Nephron (organoid): ENCODE measurements around the gene PEAK1.

Source experiments
- H3K27ac Mint-ChIP-seq, 3 experiments: 2 replicates each; pipeline ENCODE4 v1.8.0; 2020; ENCODE audit warnings: mixed read lengths in 3 of 3, mild to moderate bottlenecking in 2 of 3, moderate library complexity in 1 of 3
- H3K27me3 Mint-ChIP-seq: 2 replicates; pipeline ENCODE4 v1.8.0; 2021; ENCODE audit warnings: low read depth, mild to moderate bottlenecking, moderate library complexity, mixed read lengths
- H3K36me3 Mint-ChIP-seq: 2 replicates; pipeline ENCODE4 v1.8.0; 2020; ENCODE audit warnings: low read depth, mixed read lengths
- H3K4me1 Mint-ChIP-seq: 2 replicates; pipeline ENCODE4 v1.8.0; 2020; ENCODE audit warnings: mixed read lengths
- H3K4me3 Mint-ChIP-seq, 3 experiments: 2 replicates each; pipeline ENCODE4 v1.8.0; 2020; ENCODE audit warnings: mild to moderate bottlenecking in 3 of 3, mixed read lengths in 3 of 3, moderate library complexity in 2 of 3
- H3K9me3 Mint-ChIP-seq: 2 replicates; pipeline ENCODE4 v1.8.0; 2020; ENCODE audit warnings: mixed read lengths
- CTCF ChIP-seq, 3 experiments: fragments of 200-600 bp; sonication (generic); IDR thresholded peaks; one replicate each; pipeline ENCODE4 v1.5.0; 2021; ENCODE audit warnings: antibody characterized with exemption in 3 of 3; ENCODE audit not compliant: unreplicated experiment in 3 of 3

Gene PEAK1

GRCh38 chr15:77221174-77221573 lies 198.7 kb downstream of the PEAK1 start:
- H3K27me3 Mint-ChIP-seq = no peaks in the 10 kb centered on the region

GRCh38 chr15:77219841-77220240 lies 200.1 kb downstream of the PEAK1 start:
- no peak overlapping the region for H3K27ac Mint-ChIP-seq
- H3K4me1 Mint-ChIP-seq = peaks cover 15% of the 10 kb centered on the region
- H3K4me3 Mint-ChIP-seq = no peak overlapping the region
- H3K27me3 Mint-ChIP-seq = no peaks in the 10 kb centered on the region
- H3K9me3 Mint-ChIP-seq = no peaks in the 10 kb centered on the region
- H3K36me3 Mint-ChIP-seq = peaks cover 10% of the 10 kb centered on the region
- TF ChIP-seq CTCF (IDR thresholded peaks at IDR 0.05; ENCODE audit: unreplicated experiment in 3 of 3) = no peak

More at GRCh38 chr15:77221174-77221573, 198.7 kb downstream of the PEAK1 start:
- no peak for TF ChIP-seq CTCF (IDR thresholded peaks at IDR 0.05; ENCODE audit: unreplicated experiment in 3 of 3)
- peaks cover 7% of the 10 kb centered on the region for H3K36me3 Mint-ChIP-seq
- no peak overlapping the region for H3K27ac Mint-ChIP-seq
- H3K4me3 Mint-ChIP-seq = no peak overlapping the region
- H3K4me1 Mint-ChIP-seq = peaks cover 27% of the 10 kb centered on the region
- no peaks in the 10 kb centered on the region for H3K9me3 Mint-ChIP-seq

- H3K4me3 Mint-ChIP-seq = no peak overlapping the region
- H3K9me3 Mint-ChIP-seq = peaks cover 15% of the 10 kb centered on the region
- no peaks in the 10 kb centered on the region for H3K27me3 Mint-ChIP-seq
- H3K4me1 Mint-ChIP-seq = no peaks in the 10 kb centered on the region
- H3K36me3 Mint-ChIP-seq = peaks cover 26% of the 10 kb centered on the region
- no peak overlapping the region for H3K27ac Mint-ChIP-seq
- no peak for TF ChIP-seq CTCF (IDR thresholded peaks at IDR 0.05; ENCODE audit: unreplicated experiment in 3 of 3)
Measured at GRCh38 chr15:77209221-77209620, 210.7 kb downstream of the PEAK1 start.

- H3K4me3 Mint-ChIP-seq = no peak overlapping the region
- peaks cover 28% of the 10 kb centered on the region for H3K36me3 Mint-ChIP-seq
- no peak for TF ChIP-seq CTCF (IDR thresholded peaks at IDR 0.05; ENCODE audit: unreplicated experiment in 3 of 3)
- H3K27ac Mint-ChIP-seq = no peak overlapping the region
- H3K27me3 Mint-ChIP-seq = no peaks in the 10 kb centered on the region
- no peaks in the 10 kb centered on the region for H3K4me1 Mint-ChIP-seq
- H3K9me3 Mint-ChIP-seq = peaks cover 15% of the 10 kb centered on the region
Measured at GRCh38 chr15:77208241-77208640, 211.7 kb downstream of the PEAK1 start.

- H3K27me3 Mint-ChIP-seq = no peaks in the 10 kb centered on the region
- peaks cover 43% of the 10 kb centered on the region for H3K36me3 Mint-ChIP-seq
- no peak overlapping the region for H3K27ac Mint-ChIP-seq
- TF ChIP-seq CTCF (IDR thresholded peaks at IDR 0.05; ENCODE audit: unreplicated experiment in 3 of 3) = no peak
- H3K4me3 Mint-ChIP-seq = no peak overlapping the region
- no peaks in the 10 kb centered on the region for H3K4me1 Mint-ChIP-seq
- H3K9me3 Mint-ChIP-seq = peaks cover 23% of the 10 kb centered on the region
Measured at GRCh38 chr15:77201665-77202064, 218.2 kb downstream of the PEAK1 start.

GRCh38 chr15:77196381-77196780 lies 223.5 kb downstream of the PEAK1 start:
- Mint-ChIP-seq H3K36me3 (peaks cover 30% of the 10 kb centered on the region), H3K9me3 (peaks cover 18% of the 10 kb centered on the region), H3K4me1 (peaks cover 15% of the 10 kb centered on the region), H3K27ac (no peak overlapping the region), H3K27me3 (no peaks in the 10 kb centered on the region), H3K4me3 (no peak overlapping the region)
- TF ChIP-seq CTCF (IDR thresholded peaks at IDR 0.05; ENCODE audit: unreplicated experiment in 3 of 3) = no peak
